ENCODE measurements around the gene BCAS3.
"Not testable (repeated sequence)": the region's sequence is repeated elsewhere in the genome, so short reads cannot be mapped to it uniquely, and the experiment has no call there.

The BCAS3 gene

GRCh38 chr17:61423967-61424649 lies 746.5 kb downstream of the BCAS3 start:
- no peak for DNase-seq (ENCODE audit: low spot score)

GRCh38 chr17:61425682-61426481 lies 748.2 kb downstream of the BCAS3 start:
- no peak for DNase-seq (ENCODE audit: low spot score)

DNA sequence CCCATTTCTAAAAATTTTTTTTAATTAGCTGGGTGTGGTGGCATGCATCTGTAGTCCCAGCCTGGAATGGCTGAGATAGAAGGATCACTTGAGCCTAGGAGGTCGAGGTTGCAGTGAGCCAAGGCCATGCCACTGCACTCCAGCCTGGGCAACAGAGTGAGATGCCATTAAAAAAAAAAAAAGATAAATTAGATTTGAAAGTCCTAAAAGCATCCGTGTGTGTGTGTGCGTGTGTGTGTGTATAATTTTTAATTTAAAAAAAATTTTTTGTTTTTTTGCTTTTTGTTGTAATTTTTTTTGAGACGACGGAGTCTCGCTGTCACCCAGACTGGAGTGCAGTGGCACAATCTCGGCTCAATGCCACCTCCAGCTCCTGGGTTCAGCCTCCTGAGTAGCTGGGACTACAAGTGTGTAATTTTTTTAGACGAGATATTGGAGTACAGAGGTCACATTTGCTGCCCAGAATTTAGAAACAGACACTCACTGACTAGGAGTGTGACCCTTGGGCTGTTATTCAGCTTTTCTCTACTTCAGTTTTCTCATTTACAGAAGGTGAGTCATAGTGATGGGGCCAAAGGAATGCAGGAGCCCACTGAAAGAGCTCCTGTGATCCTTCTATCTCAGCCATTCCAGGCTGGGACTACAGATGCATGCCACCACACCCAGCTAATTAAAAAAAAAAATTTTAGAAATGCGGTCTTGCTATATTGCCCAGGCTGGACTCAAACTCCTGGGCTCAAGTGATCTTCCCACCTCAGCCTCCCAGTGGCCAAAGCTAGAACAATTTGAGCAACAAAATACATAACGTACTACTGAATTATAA lies 749.0 kb downstream of the BCAS3 start:
- no peak for DNase-seq (ENCODE audit: low spot score)

- DNase-seq (ENCODE audit: low spot score) = no peak
These were observed 749.9 kb downstream of the BCAS3 start for GRCh38 chr17:61427567-61427966.

DNA sequence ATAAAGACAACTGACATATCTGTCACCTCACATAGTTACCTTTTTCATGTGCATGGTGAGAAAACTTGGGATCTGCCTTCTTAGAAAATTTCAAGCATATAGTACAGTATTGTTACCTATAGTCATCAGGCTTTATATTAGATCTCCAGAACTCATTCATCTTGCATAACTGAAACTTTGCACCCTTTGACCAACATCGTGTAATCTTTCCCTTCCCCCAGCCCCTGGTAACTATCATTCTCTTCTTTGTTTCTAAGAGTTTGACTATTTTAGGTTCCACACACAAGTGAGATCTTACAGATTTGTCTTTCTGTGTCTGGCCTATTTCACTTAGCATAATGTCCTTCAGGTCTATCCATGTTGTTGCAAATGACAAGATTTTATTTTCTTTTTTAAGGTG lies 751.6 kb downstream of the BCAS3 start:
- DNase-seq (ENCODE audit: low spot score) = no peak

DNA sequence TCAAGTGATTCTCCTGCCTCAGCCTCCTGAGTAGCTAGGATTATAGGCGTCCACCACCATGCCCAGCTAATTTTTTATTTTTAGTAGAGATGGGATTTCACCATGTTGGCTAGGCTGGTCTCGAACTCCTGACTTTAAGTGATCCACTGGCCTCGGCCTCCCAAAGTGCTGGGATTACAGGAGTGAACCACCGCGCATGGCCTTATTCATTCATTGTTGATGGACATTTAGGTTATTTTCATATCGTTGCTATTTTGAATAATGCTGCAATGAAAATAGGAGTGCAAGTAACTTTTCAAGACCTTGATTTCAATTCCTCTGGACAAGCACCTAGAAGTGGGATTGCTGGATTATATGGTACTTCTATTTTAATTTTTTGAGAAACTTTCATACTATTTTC lies 752.2 kb downstream of the BCAS3 start:
- not testable (repeated sequence) for DNase-seq (ENCODE audit: low spot score)

DNA sequence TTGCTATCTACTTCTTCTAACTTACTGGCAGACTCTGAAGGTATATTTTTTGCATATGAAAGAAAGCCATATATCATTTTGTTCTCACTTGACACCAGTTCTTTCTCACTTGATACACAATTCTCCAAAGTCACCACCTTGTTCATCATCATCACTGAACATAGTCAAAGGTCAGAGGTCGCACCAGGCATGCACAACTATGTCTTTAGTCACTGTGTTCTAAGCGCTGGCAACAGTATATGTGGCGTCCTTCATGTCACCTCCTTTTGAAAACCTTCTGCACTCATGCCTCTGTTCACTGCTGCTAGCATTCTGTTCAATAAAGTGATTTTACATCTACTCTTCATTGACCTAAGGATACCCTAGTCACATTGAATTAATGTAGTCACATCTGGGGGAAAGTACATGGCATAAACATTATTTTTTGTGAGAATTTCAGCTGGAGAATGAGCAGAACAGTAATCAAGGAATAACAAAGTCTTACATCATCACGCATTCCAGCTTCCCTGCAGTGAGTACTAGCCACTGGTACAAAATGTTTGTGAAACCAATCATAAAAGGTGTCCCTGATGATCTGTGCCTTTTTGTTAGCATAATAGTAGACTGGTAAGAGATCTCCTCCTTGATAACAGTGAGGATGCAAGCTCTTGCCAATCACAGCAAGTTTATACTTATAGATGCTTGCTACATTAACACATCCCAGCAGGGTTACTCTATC lies 754.1 kb downstream of the BCAS3 start:
- DNase-seq (ENCODE audit: low spot score) = no peak

DNA sequence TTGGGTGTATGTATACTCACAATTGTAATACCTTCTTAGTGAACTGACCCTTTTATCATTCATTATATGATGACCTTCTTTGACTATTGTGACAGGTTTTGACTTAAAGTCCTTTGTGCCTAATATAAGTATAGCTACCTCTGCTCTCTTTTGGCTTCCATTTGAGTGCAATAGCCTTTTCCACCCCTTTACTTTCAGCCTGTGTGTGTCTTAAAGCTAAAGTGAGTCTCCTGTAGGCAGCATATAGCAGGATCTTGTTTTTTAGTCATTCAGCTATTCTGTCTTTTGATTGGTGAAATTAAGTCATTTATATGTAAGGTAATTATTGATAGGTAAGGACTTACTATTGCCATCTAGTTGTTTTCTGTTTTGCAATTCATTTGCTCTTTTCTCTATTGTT lies 758.6 kb downstream of the BCAS3 start:
- no peak for DNase-seq (ENCODE audit: low spot score)

DNA sequence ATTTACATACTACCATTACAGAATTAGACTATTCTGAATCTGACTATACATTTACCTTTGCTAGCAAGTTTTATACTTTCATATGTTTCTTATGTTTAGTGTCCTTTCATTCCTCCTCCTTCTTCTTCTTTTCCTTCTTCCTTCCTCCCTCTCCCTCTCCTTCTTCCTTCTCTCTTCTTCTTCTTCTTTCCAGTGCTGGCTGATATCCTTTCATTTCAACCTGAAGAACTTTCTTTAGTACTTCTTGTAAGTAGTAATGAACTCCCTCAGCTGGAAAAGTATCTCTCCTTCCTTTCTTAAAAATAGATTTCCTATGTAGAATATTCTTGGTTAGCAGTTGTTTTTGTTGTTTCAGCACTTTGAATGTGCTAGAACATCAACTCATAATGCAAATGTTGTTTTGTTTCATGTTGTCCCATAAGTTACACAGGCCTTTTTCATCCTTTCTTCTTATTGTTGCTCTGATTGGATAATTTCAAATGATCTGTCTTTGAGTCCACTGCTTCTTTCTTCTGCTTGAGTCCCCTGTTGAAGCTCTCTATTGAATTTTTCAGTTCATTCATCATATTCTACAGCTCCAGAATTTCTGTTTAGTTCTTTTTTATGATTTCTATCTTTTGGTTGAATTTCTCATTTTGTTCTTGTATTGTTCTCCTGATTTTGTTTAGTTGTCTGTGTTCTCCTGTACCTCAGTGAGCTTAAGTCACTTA lies 759.5 kb downstream of the BCAS3 start:
- no peak for DNase-seq (ENCODE audit: low spot score)

DNA sequence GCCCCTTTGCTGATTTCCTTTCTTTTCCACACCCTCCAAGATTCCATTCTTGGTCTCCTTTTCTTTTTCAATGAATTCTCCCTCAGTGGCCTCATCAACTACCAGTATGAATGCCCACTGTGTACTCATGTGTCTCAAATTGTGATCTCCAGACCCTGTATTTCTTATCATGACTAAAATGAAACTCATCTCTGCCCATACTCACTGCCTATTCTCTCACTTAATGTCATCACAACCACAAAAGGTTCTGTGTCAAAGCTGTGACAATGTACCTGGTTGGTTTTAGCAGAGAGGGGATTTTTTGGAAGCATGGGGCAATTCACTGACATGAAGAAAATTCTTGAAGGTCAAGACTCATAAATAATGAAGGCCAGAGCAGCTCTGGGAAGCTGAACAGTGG lies 763.0 kb downstream of the BCAS3 start:
- no peak for DNase-seq (ENCODE audit: low spot score)

DNA sequence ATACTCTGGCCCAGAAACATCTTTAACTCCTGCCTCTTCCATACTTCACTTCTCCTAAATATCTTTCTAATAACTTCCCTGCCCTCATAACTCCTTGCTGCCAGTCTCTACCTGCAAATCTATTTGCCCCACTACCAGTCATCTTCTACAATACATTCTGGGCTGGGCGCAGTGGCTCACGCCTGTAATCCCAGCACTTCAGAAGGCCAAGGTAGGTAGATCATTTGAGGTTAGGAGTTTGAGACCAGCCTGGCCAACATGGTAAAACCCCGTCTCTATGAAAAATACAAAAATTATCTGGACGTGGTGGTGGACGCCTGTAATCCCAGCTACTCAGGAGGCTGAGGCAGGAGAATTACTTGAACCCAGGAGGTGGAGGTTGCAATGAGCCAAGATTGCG lies 763.9 kb downstream of the BCAS3 start:
- not testable (repeated sequence) for DNase-seq (ENCODE audit: low spot score)

- no peak for DNase-seq (ENCODE audit: low spot score)
These were observed 764.6 kb downstream of the BCAS3 start for GRCh38 chr17:61442136-61442775.

Measured in CD4-positive, alpha-beta T cell treated with Interleukin-15 for 4 hours (primary cell).